Epithelial cell of esophagus (primary cell): ENCODE results near the gene ANKS4B.
"Not testable (repeated sequence)": the region's sequence is repeated elsewhere in the genome, so short reads cannot be mapped to it uniquely, and the experiment has no call there.

Experiments
- DNase-seq: peaks from one replicate; pipeline ENCODE4 v3.0.0; 2010; ENCODE audit warnings: low read depth
- H3K4me3 ChIP-seq: 2 replicates; pipeline ENCODE4 v1.5.1; 2011; ENCODE audit warnings: mild to moderate bottlenecking, low read length, control low read depth
- TF ChIP-seq, protein P1 (sequence below): IDR thresholded peaks from 2 replicates; pipeline ENCODE4 v1.5.1; 2011; ENCODE audit warnings: low read depth, mild to moderate bottlenecking, low read length, control low read depth, inconsistent platforms; ENCODE audit not compliant: insufficient read depth; ENCODE audit errors: missing control alignments

The ANKS4B gene

DNA sequence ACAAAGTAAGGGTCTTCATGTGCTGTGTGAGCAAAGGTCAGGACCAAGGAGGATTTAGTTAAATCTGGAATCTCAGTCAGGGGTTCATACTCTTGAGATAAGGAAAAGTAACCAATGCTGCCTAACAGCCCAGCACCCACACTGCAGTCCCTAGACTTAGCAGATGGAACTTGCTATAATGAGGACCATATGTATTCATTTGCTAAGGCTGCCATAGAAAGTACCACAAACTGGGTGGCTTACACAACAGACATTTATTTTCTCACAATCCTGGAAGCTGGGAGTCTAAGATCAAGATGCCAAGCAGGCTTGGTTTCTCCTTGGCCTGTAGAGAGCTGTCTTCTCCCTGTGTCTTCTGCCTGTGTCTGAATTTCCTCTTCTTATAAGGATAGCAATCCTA is 42.9 kb upstream of the ANKS4B start:
- TF ChIP-seq, protein P1, sequence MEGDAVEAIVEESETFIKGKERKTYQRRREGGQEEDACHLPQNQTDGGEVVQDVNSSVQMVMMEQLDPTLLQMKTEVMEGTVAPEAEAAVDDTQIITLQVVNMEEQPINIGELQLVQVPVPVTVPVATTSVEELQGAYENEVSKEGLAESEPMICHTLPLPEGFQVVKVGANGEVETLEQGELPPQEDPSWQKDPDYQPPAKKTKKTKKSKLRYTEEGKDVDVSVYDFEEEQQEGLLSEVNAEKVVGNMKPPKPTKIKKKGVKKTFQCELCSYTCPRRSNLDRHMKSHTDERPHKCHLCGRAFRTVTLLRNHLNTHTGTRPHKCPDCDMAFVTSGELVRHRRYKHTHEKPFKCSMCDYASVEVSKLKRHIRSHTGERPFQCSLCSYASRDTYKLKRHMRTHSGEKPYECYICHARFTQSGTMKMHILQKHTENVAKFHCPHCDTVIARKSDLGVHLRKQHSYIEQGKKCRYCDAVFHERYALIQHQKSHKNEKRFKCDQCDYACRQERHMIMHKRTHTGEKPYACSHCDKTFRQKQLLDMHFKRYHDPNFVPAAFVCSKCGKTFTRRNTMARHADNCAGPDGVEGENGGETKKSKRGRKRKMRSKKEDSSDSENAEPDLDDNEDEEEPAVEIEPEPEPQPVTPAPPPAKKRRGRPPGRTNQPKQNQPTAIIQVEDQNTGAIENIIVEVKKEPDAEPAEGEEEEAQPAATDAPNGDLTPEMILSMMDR = no peak
- no peak overlapping the region for H3K4me3 ChIP-seq
- no peak for DNase-seq

DNA sequence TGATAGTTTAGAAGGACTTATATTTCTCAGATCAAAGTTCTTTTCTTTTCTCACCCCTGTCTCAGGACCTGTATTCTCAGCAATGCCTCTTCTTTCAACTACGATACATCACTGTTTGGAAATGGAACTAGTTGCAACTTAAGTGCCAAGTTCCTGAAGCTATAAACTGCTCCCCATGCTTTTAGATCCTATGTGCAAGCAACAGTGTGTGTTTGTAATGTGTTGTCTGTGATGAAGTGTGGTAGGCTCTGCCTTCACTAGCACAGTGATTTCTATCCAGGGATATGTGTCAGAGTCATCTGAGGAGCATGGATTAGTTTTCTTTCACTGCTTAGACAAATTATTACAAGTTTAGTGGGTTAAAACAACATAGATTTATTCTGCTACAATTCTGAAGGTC is 40.5 kb upstream of the ANKS4B start:
- TF ChIP-seq, protein P1 = no peak
- no peak for DNase-seq
- no peak overlapping the region for H3K4me3 ChIP-seq

DNA sequence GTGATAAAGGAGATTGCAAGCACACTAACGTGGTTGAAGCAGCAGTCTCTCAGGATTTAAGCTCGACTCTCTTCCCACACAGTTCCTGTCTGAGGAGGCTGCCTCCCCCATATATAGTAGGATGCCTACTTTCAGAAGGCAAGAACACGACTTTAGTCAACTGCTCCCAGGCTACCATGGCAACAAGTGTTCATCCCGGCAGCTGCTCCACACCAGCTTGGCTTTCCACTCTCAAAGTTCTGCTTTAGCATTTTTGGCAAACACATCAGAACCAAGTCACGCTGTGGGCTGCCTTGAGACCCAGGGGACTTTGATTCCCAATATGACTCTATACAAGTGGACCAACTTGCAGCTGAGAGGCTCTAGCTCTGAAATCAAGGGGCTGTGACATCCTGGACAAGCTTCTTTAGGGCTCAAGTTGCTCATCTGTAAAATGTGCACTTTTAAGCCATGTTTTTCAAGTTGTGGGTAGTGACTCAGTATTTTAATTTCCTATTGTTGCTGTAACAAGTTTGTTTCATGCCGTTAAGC is 38.7 kb upstream of the ANKS4B start:
- TF ChIP-seq, protein P1 = no peak
- peak; percentile 41 for DNase-seq
- no peak overlapping the region for H3K4me3 ChIP-seq

DNA sequence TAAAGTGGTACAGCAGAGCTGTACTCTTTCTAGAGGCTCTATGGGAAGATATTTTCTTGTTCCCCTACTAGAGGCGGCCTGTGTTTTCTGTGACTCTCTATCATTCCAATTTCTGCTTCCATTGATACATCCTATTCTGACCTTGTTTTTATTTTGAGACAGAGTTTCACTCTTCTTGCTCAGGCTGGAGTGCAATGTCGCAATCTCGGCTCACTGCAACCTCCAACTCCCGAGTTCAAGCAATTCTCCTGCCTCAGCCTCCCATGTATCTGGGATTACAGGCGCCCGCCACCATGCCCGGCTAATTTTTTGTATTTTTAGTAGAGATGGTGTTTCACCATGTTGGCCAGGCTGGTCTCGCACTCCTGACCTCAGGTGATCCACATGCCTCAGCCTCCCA is 38.2 kb upstream of the ANKS4B start:
- H3K4me3 ChIP-seq, DNase-seq: not testable (repeated sequence)

DNA sequence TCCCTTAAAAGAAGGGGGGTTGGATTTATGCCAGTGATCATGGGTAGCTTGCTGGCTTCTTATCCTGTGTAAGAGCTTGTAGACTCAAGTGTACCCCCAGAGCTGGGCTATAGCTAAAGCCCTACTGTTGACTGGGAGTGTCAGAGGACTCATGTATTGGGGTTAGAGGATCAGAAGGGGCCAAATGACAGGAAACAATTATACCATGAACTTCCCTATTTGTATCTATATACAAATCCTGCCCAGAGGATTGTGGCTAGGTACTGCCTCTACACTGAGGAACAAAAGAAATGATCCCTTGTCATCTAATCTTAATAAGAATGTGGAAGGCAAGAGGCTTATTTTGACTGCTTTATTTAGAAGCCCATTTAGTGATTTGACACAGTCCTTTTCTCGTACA is 36.4 kb upstream of the ANKS4B start:
- DNase-seq = no peak
- TF ChIP-seq, protein P1 = no peak
- no peak overlapping the region for H3K4me3 ChIP-seq

DNA sequence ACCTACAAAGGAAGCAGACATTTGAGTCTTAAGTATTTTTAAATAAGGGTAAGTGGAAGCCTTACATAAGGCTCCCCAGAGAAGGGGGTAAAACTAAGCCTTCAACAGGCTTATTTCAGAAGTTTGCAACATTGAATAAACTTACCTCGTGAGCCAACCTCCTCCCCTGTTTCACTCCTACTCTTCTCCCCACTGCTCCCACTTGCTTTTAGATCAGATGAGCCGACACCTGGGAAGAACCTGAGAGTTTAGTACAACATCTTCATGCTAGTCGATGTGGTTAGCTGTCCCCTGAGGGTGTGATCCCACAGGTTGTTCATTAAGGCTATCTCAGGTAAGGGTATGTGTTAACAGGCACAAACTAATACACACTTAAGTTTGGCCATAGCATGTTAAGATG is 35.9 kb upstream of the ANKS4B start:
- DNase-seq = no peak
- TF ChIP-seq, protein P1 = no peak
- no peak overlapping the region for H3K4me3 ChIP-seq

DNA sequence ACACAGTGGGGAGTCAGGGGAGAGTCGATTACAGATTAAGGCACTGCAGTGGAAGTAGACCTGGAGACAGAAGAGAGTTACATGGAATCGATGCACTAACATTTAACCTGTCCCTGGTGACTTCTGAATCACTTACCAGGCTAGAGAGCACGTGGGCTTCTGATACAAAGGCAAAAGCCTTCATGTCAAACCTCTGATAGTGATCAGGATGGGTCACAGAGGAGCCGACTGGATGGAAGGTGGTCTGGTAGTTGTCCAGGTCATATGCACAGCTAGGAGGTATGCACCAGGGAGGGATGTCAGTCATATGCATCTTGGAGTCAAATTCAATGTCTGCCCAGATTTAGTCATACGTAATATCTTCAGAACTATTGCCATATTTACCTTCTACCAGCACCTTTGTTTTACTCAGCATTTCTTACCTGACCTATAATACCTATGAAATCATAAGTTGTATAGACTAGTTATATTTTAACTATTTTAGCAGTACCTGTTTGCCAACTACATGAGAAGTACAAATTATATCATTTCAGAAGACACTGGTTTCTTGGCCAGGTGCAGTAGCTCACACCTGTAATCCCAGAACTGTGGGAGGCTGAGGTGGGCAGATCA is 33.8 kb upstream of the ANKS4B start:
- no peak for DNase-seq
- TF ChIP-seq, protein P1 = no peak
- no peak overlapping the region for H3K4me3 ChIP-seq
